Upper lobe of left lung (tissue), 6 donors: ENCODE measurements around the gene MTIF2. TPM values are rescaled to one million over a fixed set of nuclear protein-coding genes. Genes with fewer than 3 reads are reported as not detected.
A peak's percentile ranks its signal among the peaks of the same experiment; 100 is the strongest.
"Not testable (repeated sequence)": the region's sequence is repeated elsewhere in the genome, so short reads cannot be mapped to it uniquely, and the experiment has no call there.

Experiments used
- ATAC-seq, 2 donors: fragments of 200-7000 bp; cut with Tn5 transposase; one replicate each; pipeline ENCODE4 v1.9.1; 2022; ENCODE audit warnings: mild to moderate bottlenecking in 2 of 2, moderate library complexity in 2 of 2; ENCODE audit not compliant: low FRiP score in 2 of 2
- DNase-seq, 2 donors: peaks; one replicate each; pipeline ENCODE4 v3.0.0-alpha.2; 2019 to 2020
- H3K27ac ChIP-seq, 4 donors: fragments of 200-600 bp; sonication (generic); one replicate each; pipeline ENCODE4 v1.5.1; 2016 to 2019
- H3K27me3 ChIP-seq, 4 donors: fragments of 200-600 bp; sonication (generic); one replicate each; pipeline ENCODE4 v1.5.1; 2017 to 2019
- H3K36me3 ChIP-seq, 4 donors: fragments of 200-600 bp; sonication (generic); one replicate each; pipeline ENCODE4 v1.5.1; 2016 to 2019
- H3K4me1 ChIP-seq, 4 donors: fragments of 200-600 bp; sonication (generic); one replicate each; pipeline ENCODE4 v1.5.1; 2018 to 2019
- H3K4me3 ChIP-seq, 4 donors: fragments of 200-600 bp; sonication (generic); one replicate each; pipeline ENCODE4 v1.5.1; 2017 to 2019; ENCODE audit warnings: mild to moderate bottlenecking in 2 of 4, moderate library complexity in 1 of 4
- H3K9me3 ChIP-seq, 4 donors: fragments of 200-600 bp; sonication (generic); one replicate each; pipeline ENCODE4 v1.5.1; 2018 to 2019
- CTCF ChIP-seq, 6 experiments: fragments of 450-650 bp in 4 of 6; fragments of 200-600 bp in 2 of 6; sonication (generic) in 2 of 6; IDR thresholded peaks; one replicate each; pipeline ENCODE4 v1.5.1; 2016 to 2019; ENCODE audit warnings: antibody characterized with exemption in 6 of 6
- EP300 ChIP-seq, 4 donors: sonication (generic); formaldehyde crosslinking; IDR thresholded peaks; one replicate each; pipeline ENCODE4 v1.5.1; 2017; ENCODE audit warnings: antibody characterized with exemption in 4 of 4, control low read depth in 2 of 4
- POLR2A ChIP-seq, 4 donors: fragments of 450-650 bp; IDR thresholded peaks; one replicate each; pipeline ENCODE4 v1.5.1; 2016 to 2017; ENCODE audit warnings: antibody characterized with exemption in 4 of 4, mild to moderate bottlenecking in 2 of 4
- POLR2AphosphoS5 ChIP-seq, 2 donors: sonication (generic); formaldehyde crosslinking; IDR thresholded peaks; one replicate each; pipeline ENCODE4 v1.5.1; 2017; ENCODE audit warnings: antibody characterized with exemption in 2 of 2
- whole genome bisulfite sequencing, 2 donors: methylation state at CpG; one replicate each; pipeline ENCODE4 v1.1.5; 2017 to 2018; 5-methylcytosine and 5-hydroxymethylcytosine counted together
- total RNA-seq, 6 donors: library from RNA; depleted of rRNA in 4 of 6; stranded (reverse); fragments of >200 nt in 4 of 6; gene quantifications; one replicate each; pipeline versions ENCODE4 v1.1.0 to v1.2.1, GENCODE V29; 2016 to 2021
- donor health status: DM: no; HTN: no; CAD: no; lungs with moderate emphysema.
- donor health status: DM: no; HTN: yes; CAD: no; lungs with severe emphysema.

Gene MTIF2
- total RNA-seq, 6 donors from 2014 or later, result 15.0 to 45.1 (median 22.8) TPM

GRCh38 chr2:55228226-55228563 is 40.8 kb downstream of the MTIF2 start:
- Histone ChIP-seq H3K27ac (peak overlapping the region; percentile 64 to 78 (median 76)), H3K4me1 (peaks cover 6 to 31% (median 23%) of the 10 kb centered on the region in 4 donors), H3K4me3 (no peak overlapping the region), H3K27me3 (no peaks in the 10 kb centered on the region), H3K9me3 (no peaks in the 10 kb centered on the region), H3K36me3 (no peaks in the 10 kb centered on the region)
- no peak for DNase-seq
- ATAC-seq, result no peak
- TF ChIP-seq POLR2A (IDR thresholded peaks at IDR 0.05) (no peak), CTCF (IDR thresholded peaks at IDR 0.05) (no peak), EP300 (IDR thresholded peaks at IDR 0.05) (no peak), POLR2AphosphoS5 (IDR thresholded peaks at IDR 0.05) (no peak)

- not testable (repeated sequence) for H3K4me3 ChIP-seq, H3K27me3 ChIP-seq, H3K9me3 ChIP-seq, ATAC-seq, DNase-seq, H3K36me3 ChIP-seq
- TF ChIP-seq POLR2AphosphoS5 (IDR thresholded peaks at IDR 0.05) (peak; percentile 16 to 38), POLR2A (IDR thresholded peaks at IDR 0.05) (peak in 1 of 4 donors; percentile 36), EP300 (IDR thresholded peaks at IDR 0.05) (peak in 2 of 4 donors; percentile 76 to 97)
- H3K4me1 ChIP-seq, result peaks cover 6 to 30% (median 26%) of the 10 kb centered on the region in 4 donors
- 64 to 66% methylated on average over 7 of the region's 7 CpGs for WGBS, 2 donors
- peak overlapping the region; percentile 64 to 78 (median 76) for H3K27ac ChIP-seq
These were observed 41.4 kb downstream of the MTIF2 start for GRCh38 chr2:55227437-55228225.

- WGBS, 2 donors, result 88 to 92% methylated on average over 18 of the region's 19 CpGs
- Histone ChIP-seq H3K36me3 (no peaks in the 10 kb centered on the region), H3K4me1 (peaks cover 6 to 21% (median 17%) of the 10 kb centered on the region in 4 donors), H3K9me3 (no peaks in the 10 kb centered on the region), H3K4me3 (no peak overlapping the region), H3K27me3 (no peaks in the 10 kb centered on the region), H3K27ac (no peak overlapping the region)
- TF ChIP-seq POLR2A (IDR thresholded peaks at IDR 0.05) (no peak), EP300 (IDR thresholded peaks at IDR 0.05) (no peak), POLR2AphosphoS5 (IDR thresholded peaks at IDR 0.05) (no peak), CTCF (IDR thresholded peaks at IDR 0.05) (no peak)
- ATAC-seq, result no peak
- DNase-seq, result peak in 1 of 2 donors; percentile 31
These were observed 43.5 kb downstream of the MTIF2 start for GRCh38 chr2:55225481-55226020.

- 79% methylated on average over 5 to 17 of the region's 19 CpGs for WGBS, 2 donors
These were observed 44.2 kb downstream of the MTIF2 start for GRCh38 chr2:55224761-55225261.

More at GRCh38 chr2:55224761-55225261, 44.2 kb downstream of the MTIF2 start:
- H3K27me3 ChIP-seq, result no peaks in the 10 kb centered on the region
- no peaks in the 10 kb centered on the region for H3K36me3 ChIP-seq
- H3K4me1 ChIP-seq, result peaks cover 6 to 21% (median 17%) of the 10 kb centered on the region in 4 donors
- no peaks in the 10 kb centered on the region for H3K9me3 ChIP-seq
- H3K4me3 ChIP-seq, result no peak overlapping the region
- peak in 1 of 2 donors; percentile 74 for DNase-seq
- no peak for TF ChIP-seq CTCF (IDR thresholded peaks at IDR 0.05)
- TF ChIP-seq EP300 (IDR thresholded peaks at IDR 0.05), result no peak
- no peak for TF ChIP-seq POLR2AphosphoS5 (IDR thresholded peaks at IDR 0.05)
- no peak for TF ChIP-seq POLR2A (IDR thresholded peaks at IDR 0.05)
- no peak for ATAC-seq
- peak overlapping the region in 1 of 4 donors; percentile 96 for H3K27ac ChIP-seq
